ENCODE data around the gene CREB5.

- TF ChIP-seq CTCF (IDR thresholded peaks at IDR 0.05; ENCODE audit: borderline replicate concordance, extremely low read depth, low read length, poor library complexity, severe bottlenecking): no peak
- TF ChIP-seq EZH2 (IDR thresholded peaks at IDR 0.05; ENCODE audit: borderline replicate concordance, low read depth, low read length, severe bottlenecking): no peak
These were observed 229.6 kb downstream of the CREB5 start for GRCh38 chr7:28641752-28642545.

Measured in DND-41 (cell line).